Right cardiac atrium (tissue), 5 donors: ENCODE data around the gene CCDC88C. TPM values are rescaled to one million over a fixed set of nuclear protein-coding genes. Genes with fewer than 3 reads are reported as not detected.

Source experiments
- polyA plus RNA-seq: library from polyadenylated mRNA; stranded (reverse); fragments of 200-250 nt; gene quantifications from one replicate; pipeline ENCODE4 v1.2.3, GENCODE V29; 2013
- total RNA-seq, 4 donors: library from RNA; stranded (reverse); fragmentation: NEBNext Ultra II Directional; extraction: Animal tissue kit (Norgen Biotek cat#: 25700); gene quantifications; one replicate each; pipeline ENCODE4 v1.2.1, GENCODE V29; 2021
- donor health status: healthy with polysubstance abuse.
- donor health status: DM: no; HTN: yes; CAD: no.
- donor health status: DM: no; HTN: no; CAD: no.
- donor health status: DM: no; HTN: yes; CAD: no; lungs with severe emphysema.
- donor health status: DM: yes; HTN: yes; CAD: no.

CCDC88C gene
- total and polyA plus RNA-seq, 5 donors, result 2.5 to 5.4 (median 4.3) TPM

Other genes with a start within 250 kb of the CCDC88C start
- 1 to 10 TPM in 1 of 4 donors, under 1 TPM in 3; 0.63 to 1.0 (median 0.80) TPM for gene GPR68, start 173.1 kb downstream of the CCDC88C start, total RNA-seq
- 0.25 TPM for gene GPR68, start 173.1 kb downstream of the CCDC88C start, polyA plus RNA-seq
- gene PPP4R3A, start 92.5 kb upstream of the CCDC88C start, total RNA-seq, result 10 to 100 TPM; 44.7 to 48.0 (median 47.1) TPM
- gene PPP4R3A, start 92.5 kb upstream of the CCDC88C start, polyA plus RNA-seq, result 42.4 TPM